ENCODE data around the gene EIF5AL1.
"Not testable (repeated sequence)": the region's sequence is repeated elsewhere in the genome, so short reads cannot be mapped to it uniquely, and the experiment has no call there.

DNA sequence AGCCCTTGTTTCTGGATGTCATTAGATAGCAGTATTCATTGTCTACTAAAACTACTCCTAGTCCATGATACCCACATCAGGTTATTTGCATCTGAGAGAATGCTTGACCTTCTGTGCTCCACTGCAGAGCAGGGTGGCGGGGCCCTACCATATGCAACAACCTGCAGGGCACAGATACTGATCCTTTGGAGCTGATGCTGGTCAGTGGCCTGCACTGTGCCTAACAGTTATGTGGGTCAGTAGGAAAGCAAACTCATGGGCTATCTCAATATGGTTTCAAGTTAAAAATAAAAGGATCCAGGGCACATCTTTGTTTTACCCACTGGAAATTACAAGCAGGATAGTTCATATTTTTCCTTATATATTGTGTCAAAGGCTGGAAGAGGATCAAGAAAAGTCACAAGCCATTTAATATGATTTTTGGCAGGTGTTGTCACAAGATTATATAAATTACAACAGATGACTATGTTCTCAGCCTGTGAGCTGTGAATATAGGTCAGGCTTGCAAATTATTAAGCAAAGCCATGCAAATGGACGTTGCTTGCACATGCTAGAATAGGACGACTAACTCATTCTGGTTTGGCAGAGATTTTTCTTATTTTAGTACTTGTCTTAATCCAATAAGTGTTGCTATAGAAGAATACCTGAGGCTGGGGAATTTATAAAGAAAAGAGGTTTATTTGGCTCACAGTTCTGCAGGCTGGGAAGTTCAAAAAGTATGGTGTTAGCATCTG, 32.8 kb downstream of the EIF5AL1 start:
- TF ChIP-seq, protein P1, sequence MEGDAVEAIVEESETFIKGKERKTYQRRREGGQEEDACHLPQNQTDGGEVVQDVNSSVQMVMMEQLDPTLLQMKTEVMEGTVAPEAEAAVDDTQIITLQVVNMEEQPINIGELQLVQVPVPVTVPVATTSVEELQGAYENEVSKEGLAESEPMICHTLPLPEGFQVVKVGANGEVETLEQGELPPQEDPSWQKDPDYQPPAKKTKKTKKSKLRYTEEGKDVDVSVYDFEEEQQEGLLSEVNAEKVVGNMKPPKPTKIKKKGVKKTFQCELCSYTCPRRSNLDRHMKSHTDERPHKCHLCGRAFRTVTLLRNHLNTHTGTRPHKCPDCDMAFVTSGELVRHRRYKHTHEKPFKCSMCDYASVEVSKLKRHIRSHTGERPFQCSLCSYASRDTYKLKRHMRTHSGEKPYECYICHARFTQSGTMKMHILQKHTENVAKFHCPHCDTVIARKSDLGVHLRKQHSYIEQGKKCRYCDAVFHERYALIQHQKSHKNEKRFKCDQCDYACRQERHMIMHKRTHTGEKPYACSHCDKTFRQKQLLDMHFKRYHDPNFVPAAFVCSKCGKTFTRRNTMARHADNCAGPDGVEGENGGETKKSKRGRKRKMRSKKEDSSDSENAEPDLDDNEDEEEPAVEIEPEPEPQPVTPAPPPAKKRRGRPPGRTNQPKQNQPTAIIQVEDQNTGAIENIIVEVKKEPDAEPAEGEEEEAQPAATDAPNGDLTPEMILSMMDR (IDR thresholded peaks at IDR 0.05): not testable (repeated sequence)
- TF ChIP-seq POLR2A (IDR thresholded peaks at IDR 0.05): not testable (repeated sequence)
